Left lung (tissue), 10 donors: ENCODE results near the gene MYMX. TPM values are rescaled to one million over a fixed set of nuclear protein-coding genes. Genes with fewer than 3 reads are reported as not detected.
"Not testable (repeated sequence)": the region's sequence is repeated elsewhere in the genome, so short reads cannot be mapped to it uniquely, and the experiment has no call there.

Experiments
- ATAC-seq: fragments of 200-7000 bp; cut with Tn5 transposase; one replicate; pipeline ENCODE4 v1.9.1; 2020; ENCODE audit warnings: moderate library complexity
- DNase-seq, 4 donors: peaks; one replicate each; pipeline ENCODE4 v3.0.0-alpha.2; 2013 to 2020
- H3K27ac ChIP-seq, 2 donors: fragments of 200-600 bp; sonication (generic) in 1 of 2; one replicate each; pipeline versions ENCODE4 v1.5.0 to v1.8.0; 2020 to 2021
- H3K27me3 ChIP-seq, 2 donors: fragments of 200-600 bp; sonication (generic) in 1 of 2; one replicate each; pipeline versions ENCODE4 v1.5.0 to v1.8.0; 2020 to 2021
- H3K36me3 ChIP-seq, 2 donors: fragments of 200-600 bp; sonication (generic) in 1 of 2; one replicate each; pipeline versions ENCODE4 v1.5.0 to v1.8.0; 2020 to 2021
- H3K4me1 ChIP-seq, 2 donors: fragments of 200-600 bp; one replicate each; pipeline ENCODE4 v1.8.0; 2021
- H3K4me3 ChIP-seq, 2 donors: fragments of 200-600 bp; sonication (generic) in 1 of 2; one replicate each; pipeline versions ENCODE4 v1.5.0 to v1.8.0; 2020 to 2021; ENCODE audit warnings: mild to moderate bottlenecking in 1 of 2
- H3K9me3 ChIP-seq, 2 donors: fragments of 200-600 bp; sonication (generic) in 1 of 2; one replicate each; pipeline versions ENCODE4 v1.5.0 to v1.8.0; 2020 to 2021
- intact Hi-C, 2 donors: fragments of 100-400 bp; cut with DNase I; formaldehyde crosslinking; loops; one replicate each; pipeline versions ENCODE4 v1.11.2 to v1.14.2; 2022
- polyA plus RNA-seq, 6 donors: library from polyadenylated mRNA; unstranded; fragments of 120-200 nt; gene quantifications; one replicate each; pipeline ENCODE4 v1.2.1, GENCODE V29; 2013; ENCODE audit not compliant: insufficient read length in 6 of 6
- total RNA-seq, 2 donors: library from RNA; stranded (reverse); fragmentation: NEBNext Ultra II Directional; extraction: Animal tissue kit (Norgen Biotek cat#: 25700); gene quantifications; one replicate each; pipeline ENCODE4 v1.2.1, GENCODE V29; 2021
- TF ChIP-seq, protein P1 (sequence below), 2 donors: fragments of 200-600 bp; sonication (generic) in 1 of 2; IDR thresholded peaks; one replicate each; pipeline versions ENCODE4 v1.5.0 to v1.8.0; 2021; ENCODE audit warnings: antibody characterized with exemption in 2 of 2
- donor health status: DM: no; HTN: yes; CAD: no.
- donor health status: DM: no; HTN: no; CAD: no.

MYMX gene
- total and polyA plus RNA-seq, 8 donors = 0.21 to 0.79 (median 0.33) TPM; not detected in 2

GRCh38 chr6:44180886-44181285 lies 35.8 kb upstream of the MYMX start:
- DNase-seq = no peak
- Histone ChIP-seq H3K4me1 (peaks cover 0 to 10% of the 10 kb centered on the region in 2 donors), H3K27ac (no peak overlapping the region), H3K4me3 (no peak overlapping the region), H3K27me3 (no peaks in the 10 kb centered on the region), H3K9me3 (no peaks in the 10 kb centered on the region), H3K36me3 (no peaks in the 10 kb centered on the region)
- intact Hi-C loops = no loop called here
- TF ChIP-seq, protein P1, sequence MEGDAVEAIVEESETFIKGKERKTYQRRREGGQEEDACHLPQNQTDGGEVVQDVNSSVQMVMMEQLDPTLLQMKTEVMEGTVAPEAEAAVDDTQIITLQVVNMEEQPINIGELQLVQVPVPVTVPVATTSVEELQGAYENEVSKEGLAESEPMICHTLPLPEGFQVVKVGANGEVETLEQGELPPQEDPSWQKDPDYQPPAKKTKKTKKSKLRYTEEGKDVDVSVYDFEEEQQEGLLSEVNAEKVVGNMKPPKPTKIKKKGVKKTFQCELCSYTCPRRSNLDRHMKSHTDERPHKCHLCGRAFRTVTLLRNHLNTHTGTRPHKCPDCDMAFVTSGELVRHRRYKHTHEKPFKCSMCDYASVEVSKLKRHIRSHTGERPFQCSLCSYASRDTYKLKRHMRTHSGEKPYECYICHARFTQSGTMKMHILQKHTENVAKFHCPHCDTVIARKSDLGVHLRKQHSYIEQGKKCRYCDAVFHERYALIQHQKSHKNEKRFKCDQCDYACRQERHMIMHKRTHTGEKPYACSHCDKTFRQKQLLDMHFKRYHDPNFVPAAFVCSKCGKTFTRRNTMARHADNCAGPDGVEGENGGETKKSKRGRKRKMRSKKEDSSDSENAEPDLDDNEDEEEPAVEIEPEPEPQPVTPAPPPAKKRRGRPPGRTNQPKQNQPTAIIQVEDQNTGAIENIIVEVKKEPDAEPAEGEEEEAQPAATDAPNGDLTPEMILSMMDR (IDR thresholded peaks at IDR 0.05) = no peak
- ATAC-seq = no peak

- H3K27ac ChIP-seq, H3K9me3 ChIP-seq, H3K4me3 ChIP-seq, ATAC-seq, H3K36me3 ChIP-seq, H3K27me3 ChIP-seq, DNase-seq, H3K4me1 ChIP-seq, intact Hi-C loops: not testable (repeated sequence)
Measured at GRCh38 chr6:44181784-44182183, 34.9 kb upstream of the MYMX start.

- no peak overlapping the region for H3K27ac ChIP-seq
- TF ChIP-seq, protein P1 (IDR thresholded peaks at IDR 0.05) = no peak
- intact Hi-C loops = no loop called here
Measured at GRCh38 chr6:44182911-44183390, 33.8 kb upstream of the MYMX start.

DNA sequence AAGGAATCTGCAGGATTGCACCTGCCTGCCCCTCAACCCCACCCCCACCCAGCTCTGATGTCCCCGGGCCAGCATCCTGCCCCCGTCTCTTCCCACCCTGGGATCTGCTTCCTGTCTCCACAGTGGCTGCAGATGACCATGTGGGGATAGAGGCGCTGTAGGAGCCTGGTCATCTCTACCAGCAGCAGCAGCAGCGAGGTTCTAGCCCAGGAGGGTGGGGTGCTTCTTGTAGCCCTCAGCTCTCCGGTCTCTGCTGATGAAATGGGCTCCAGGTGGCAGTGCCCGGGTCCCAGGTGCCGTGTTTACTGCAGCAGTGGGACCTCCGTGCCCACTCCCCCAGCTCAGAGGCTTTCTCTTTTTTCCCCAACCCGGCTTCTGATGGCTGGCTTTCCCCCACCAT lies 32.9 kb upstream of the MYMX start:
- DNase-seq (no peak), ATAC-seq (no peak)
- no peaks in the 10 kb centered on the region for H3K4me1 ChIP-seq
- no peaks in the 10 kb centered on the region for H3K36me3 ChIP-seq
- no peak overlapping the region for H3K27ac ChIP-seq
- H3K9me3 ChIP-seq = no peaks in the 10 kb centered on the region
- H3K27me3 ChIP-seq = no peaks in the 10 kb centered on the region
- intact Hi-C loops = no loop called here
- TF ChIP-seq, protein P1 (IDR thresholded peaks at IDR 0.05) = no peak
- no peak overlapping the region for H3K4me3 ChIP-seq

More at GRCh38 chr6:44182911-44183390, 33.8 kb upstream of the MYMX start:
- DNase-seq (no peak), ATAC-seq (no peak)
- no peaks in the 10 kb centered on the region for H3K36me3 ChIP-seq
- H3K4me3 ChIP-seq = no peak overlapping the region
- H3K27me3 ChIP-seq = no peaks in the 10 kb centered on the region
- no peaks in the 10 kb centered on the region for H3K9me3 ChIP-seq
- no peaks in the 10 kb centered on the region for H3K4me1 ChIP-seq

DNA sequence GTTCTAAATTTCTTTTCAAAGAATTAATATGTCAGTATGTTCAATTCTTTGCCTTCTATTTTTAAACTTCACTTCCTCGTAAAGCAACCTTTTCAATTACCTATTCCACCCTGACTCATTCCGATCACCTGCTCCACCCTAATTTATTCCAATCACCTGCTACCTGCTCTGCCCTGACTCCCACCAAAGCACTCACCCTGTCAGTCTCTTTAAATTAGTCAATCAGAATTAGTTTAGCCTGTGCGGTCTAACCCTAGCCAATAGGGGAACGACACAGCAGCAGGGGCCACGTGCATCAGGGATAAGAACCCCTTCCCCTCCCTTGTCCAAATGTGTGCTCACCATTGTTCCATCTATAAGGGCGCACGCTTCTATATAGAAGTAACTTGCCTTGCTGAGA lies 31.4 kb upstream of the MYMX start:
- H3K27me3 ChIP-seq, intact Hi-C loops: not testable (repeated sequence)

GRCh38 chr6:44185953-44186634 lies 30.6 kb upstream of the MYMX start:
- no peaks in the 10 kb centered on the region for H3K36me3 ChIP-seq
- no peaks in the 10 kb centered on the region for H3K9me3 ChIP-seq
- no peak overlapping the region for H3K27ac ChIP-seq
- ATAC-seq (no peak), DNase-seq (no peak)
- TF ChIP-seq, protein P1 (IDR thresholded peaks at IDR 0.05) = no peak
- H3K27me3 ChIP-seq = no peaks in the 10 kb centered on the region
- intact Hi-C loops = no loop called here
- no peak overlapping the region for H3K4me3 ChIP-seq
- H3K4me1 ChIP-seq = no peaks in the 10 kb centered on the region

More for the DNA sequence above, 31.4 kb upstream of the MYMX start:
- H3K4me1 ChIP-seq, H3K4me3 ChIP-seq, DNase-seq, H3K36me3 ChIP-seq, H3K27ac ChIP-seq, ATAC-seq, H3K9me3 ChIP-seq: not testable (repeated sequence)
